ENCODE results near the gene GLT6D1.

DNA sequence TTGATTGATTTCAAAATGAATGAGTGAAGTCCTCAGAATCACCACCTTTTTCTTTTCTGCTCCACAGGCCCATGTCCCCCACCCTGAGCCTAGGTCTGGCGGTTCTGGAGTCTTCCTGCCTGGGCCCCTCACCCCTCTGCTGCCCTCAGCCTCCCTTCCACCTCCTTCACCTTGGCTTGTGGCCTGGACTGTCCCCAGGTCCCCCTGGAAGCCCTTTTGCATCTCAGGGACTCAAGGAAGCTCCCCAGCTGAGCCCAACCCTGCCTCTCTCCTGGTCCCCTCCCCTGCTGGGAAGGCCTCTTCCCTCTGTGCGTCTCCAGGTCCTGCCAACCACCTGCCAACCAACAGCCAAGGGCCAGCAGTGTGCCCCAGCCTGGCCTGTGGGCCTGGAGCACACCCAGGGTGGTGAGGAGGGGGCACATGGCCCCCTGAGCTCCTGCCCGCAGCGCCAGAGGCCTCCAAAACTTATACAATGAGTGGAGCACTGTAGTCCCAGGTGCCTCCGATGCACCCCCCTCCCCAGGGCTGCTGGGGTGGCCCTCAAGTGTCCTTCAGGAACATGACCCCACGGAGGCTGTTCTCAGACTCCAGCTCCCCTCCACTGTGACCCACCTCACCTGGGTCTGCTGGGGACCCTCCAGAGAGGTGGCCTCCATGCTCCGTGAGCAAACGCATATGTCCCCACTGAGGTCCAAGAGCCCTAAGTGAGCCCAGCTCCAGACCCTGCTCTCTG, 20.3 kb downstream of the GLT6D1 start:
- no peak for TF ChIP-seq ZNF274 (IDR thresholded peaks at IDR 0.05; ENCODE audit: low read depth, low read length)
- no peak for TF ChIP-seq YY1 (IDR thresholded peaks at IDR 0.05; ENCODE audit: insufficient read depth, insufficient read length)
- TF ChIP-seq SUZ12 (IDR thresholded peaks at IDR 0.05; ENCODE audit: extremely low read depth, insufficient read depth, insufficient read length): no peak
